Endodermal cell (in vitro differentiated cells): ENCODE results near the gene MAP3K2. TPM values are rescaled to one million over a fixed set of nuclear protein-coding genes. Genes with fewer than 3 reads are reported as not detected.

Experiments used
- DNase-seq: peaks from one replicate; pipeline ENCODE4 v3.0.0-alpha.2; 2017
- H3K27ac ChIP-seq: 2 replicates; pipeline ENCODE4 v1.5.1; 2013; ENCODE audit warnings: mild to moderate bottlenecking, low read depth, low read length, moderate library complexity
- H3K27me3 ChIP-seq: 2 replicates; pipeline ENCODE4 v1.6.1; 2013; ENCODE audit warnings: mild to moderate bottlenecking, low read length, moderate library complexity; ENCODE audit not compliant: insufficient read depth, control insufficient read depth, poor library complexity, severe bottlenecking
- H3K36me3 ChIP-seq: 2 replicates; pipeline ENCODE4 v1.7.0; 2013; ENCODE audit warnings: mild to moderate bottlenecking, low read length, moderate library complexity; ENCODE audit not compliant: control insufficient read depth, insufficient read depth
- H3K4me1 ChIP-seq: one replicate; pipeline ENCODE4 v1.7.0; 2013; ENCODE audit warnings: low read length; ENCODE audit not compliant: control insufficient read depth, insufficient read depth
- H3K4me3 ChIP-seq: 2 replicates; pipeline ENCODE4 v1.5.1; 2013; ENCODE audit warnings: mild to moderate bottlenecking, low read length, moderate library complexity
- H3K9ac ChIP-seq: 2 replicates; pipeline ENCODE4 v1.6.1; 2013; ENCODE audit warnings: mild to moderate bottlenecking, low read length, moderate library complexity; ENCODE audit not compliant: poor library complexity, severe bottlenecking; ENCODE audit errors: extremely low read depth
- H3K9me3 ChIP-seq: 2 replicates; pipeline ENCODE4 v1.6.1; 2013; ENCODE audit warnings: mild to moderate bottlenecking, low read length, moderate library complexity; ENCODE audit not compliant: control insufficient read depth
- H3K27ac Mint-ChIP-seq: 2 replicates; pipeline ENCODE4 v1.8.0; 2020; ENCODE audit warnings: mixed read lengths
- H3K27me3 Mint-ChIP-seq: 2 replicates; pipeline ENCODE4 v1.8.0; 2021; ENCODE audit warnings: mild to moderate bottlenecking, mixed read lengths; ENCODE audit not compliant: insufficient read depth
- H3K36me3 Mint-ChIP-seq: 2 replicates; pipeline ENCODE4 v1.8.0; 2020; ENCODE audit warnings: low read depth, mixed read lengths
- H3K4me1 Mint-ChIP-seq: 2 replicates; pipeline ENCODE4 v1.8.0; 2020; ENCODE audit warnings: mixed read lengths
- H3K4me3 Mint-ChIP-seq: 2 replicates; pipeline ENCODE4 v1.8.0; 2020; ENCODE audit warnings: mild to moderate bottlenecking, moderate library complexity, mixed read lengths
- H3K9me3 Mint-ChIP-seq: 2 replicates; pipeline ENCODE4 v1.8.0; 2020; ENCODE audit warnings: mild to moderate bottlenecking, mixed read lengths
- CTCF ChIP-seq: fragments of 200-600 bp; sonication (generic); conservative IDR thresholded peaks from 2 replicates; pipeline ENCODE4 v1.5.0; 2021; ENCODE audit warnings: antibody characterized with exemption, mild to moderate bottlenecking
- WGBS, 2 experiments: methylation state at CpG; one replicate each; pipeline versions ENCODE4 v1.1.5 to v1.1.7; 2013; ENCODE audit warnings: missing lambda C conversion rate in 2 of 2, mixed read lengths in 1 of 2; ENCODE audit not compliant: insufficient coverage in 1 of 2, insufficient read length in 1 of 2; 5-methylcytosine and 5-hydroxymethylcytosine counted together
- total RNA-seq, 2 donors: library from RNA; stranded (reverse); fragmentation: NEBNext Ultra II Directional in 1 of 2; extraction: Animal tissue kit (Norgen Biotek cat#: 25700) in 1 of 2; gene quantifications; 2 replicates in 1 of 2; 3 replicates in 1 of 2; pipeline ENCODE4 v1.2.1, GENCODE V29; 2021

The MAP3K2 gene
- total RNA-seq, 2 donors from 2014 or later = 27.9 to 31.6 TPM

DNA sequence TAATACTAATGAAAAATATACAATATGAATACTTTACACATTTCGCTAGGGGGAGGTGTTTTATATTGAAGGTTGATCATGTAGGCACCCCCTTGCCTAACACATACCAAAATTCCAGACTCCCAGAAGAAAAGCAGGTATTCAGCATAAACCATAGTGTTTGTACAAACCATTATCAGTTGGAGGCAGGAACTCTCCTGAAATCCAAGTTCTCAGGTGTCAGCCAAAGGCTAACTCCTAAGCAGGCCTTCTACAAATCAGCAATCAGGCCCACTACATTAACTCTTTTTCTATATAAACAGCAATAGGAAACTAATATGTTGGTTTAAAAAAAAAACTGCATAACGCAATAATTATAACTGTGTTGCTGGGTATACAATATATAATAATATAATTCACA is 44.5 kb downstream of the MAP3K2 start:
- H3K27me3 Mint-ChIP-seq = no peaks in the 10 kb centered on the region
- WGBS, 2 experiments = no CpG with 5 or more reads among the region's 2 CpGs
- no peak overlapping the region for H3K27ac Mint-ChIP-seq

GRCh38 chr2:127342101-127342500 is 45.7 kb downstream of the MAP3K2 start:
- H3K9ac ChIP-seq = no peak overlapping the region
- DNase-seq = no peak
- H3K4me1 Mint-ChIP-seq = no peaks in the 10 kb centered on the region
- no peak overlapping the region for H3K4me3 ChIP-seq
- H3K36me3 Mint-ChIP-seq = peaks cover 23% of the 10 kb centered on the region
- H3K27me3 Mint-ChIP-seq = no peaks in the 10 kb centered on the region
- no peak for TF ChIP-seq CTCF
- no peak overlapping the region for H3K27ac ChIP-seq
- H3K4me1 ChIP-seq = no peaks in the 10 kb centered on the region
- 98% methylated on average over 1 of the region's 1 CpG; no CpG with 5 or more reads in 1 of the 2 experiments for WGBS, 2 experiments
- peaks cover 35% of the 10 kb centered on the region for H3K36me3 ChIP-seq
- no peaks in the 10 kb centered on the region for H3K27me3 ChIP-seq
- no peak overlapping the region for H3K4me3 Mint-ChIP-seq
- H3K9me3 ChIP-seq = no peaks in the 10 kb centered on the region
- H3K27ac Mint-ChIP-seq = no peak overlapping the region
- no peaks in the 10 kb centered on the region for H3K9me3 Mint-ChIP-seq

More for the DNA sequence above, 44.5 kb downstream of the MAP3K2 start:
- no peaks in the 10 kb centered on the region for H3K9me3 Mint-ChIP-seq
- TF ChIP-seq CTCF = no peak
- no peak overlapping the region for H3K4me3 ChIP-seq
- H3K4me1 Mint-ChIP-seq = no peaks in the 10 kb centered on the region
- no peak overlapping the region for H3K4me3 Mint-ChIP-seq
- no peaks in the 10 kb centered on the region for H3K4me1 ChIP-seq
- no peak overlapping the region for H3K27ac ChIP-seq
- DNase-seq = no peak
- no peak overlapping the region for H3K9ac ChIP-seq
- H3K36me3 Mint-ChIP-seq = peaks cover 14% of the 10 kb centered on the region
- H3K9me3 ChIP-seq = no peaks in the 10 kb centered on the region
- H3K36me3 ChIP-seq = peaks cover 23% of the 10 kb centered on the region
- H3K27me3 ChIP-seq = no peaks in the 10 kb centered on the region

DNA sequence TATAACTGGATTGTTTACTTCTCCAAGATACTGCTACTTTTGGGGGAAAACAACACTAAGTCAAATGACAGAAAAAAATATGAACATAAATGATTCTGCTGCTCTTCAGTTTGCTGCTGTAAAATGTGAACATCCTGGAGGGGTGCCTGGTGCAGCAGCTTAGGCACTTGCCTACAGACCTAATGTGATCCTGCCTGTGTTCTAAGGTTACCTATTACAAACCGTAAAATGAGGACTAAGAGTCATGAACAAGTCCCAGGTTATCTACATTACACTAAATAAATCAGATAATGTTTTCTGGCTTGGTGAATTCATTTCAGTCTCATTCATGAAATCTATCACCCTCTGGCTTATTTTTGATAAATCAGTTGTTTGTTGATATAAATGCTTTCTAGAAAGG is 55.4 kb downstream of the MAP3K2 start:
- WGBS, 2 experiments = 100% methylated on average over 1 of the region's 1 CpG
- no peaks in the 10 kb centered on the region for H3K4me1 ChIP-seq
- Mint-ChIP-seq H3K4me3 (no peak overlapping the region), H3K27ac (no peak overlapping the region), H3K36me3 (peaks cover 17% of the 10 kb centered on the region), H3K27me3 (no peaks in the 10 kb centered on the region), H3K4me1 (no peaks in the 10 kb centered on the region), H3K9me3 (no peaks in the 10 kb centered on the region)
- no peaks in the 10 kb centered on the region for H3K9me3 ChIP-seq
- no peaks in the 10 kb centered on the region for H3K27me3 ChIP-seq
- DNase-seq = no peak
- H3K27ac ChIP-seq = no peak overlapping the region
- H3K4me3 ChIP-seq = no peak overlapping the region
- H3K36me3 ChIP-seq = peaks cover 37% of the 10 kb centered on the region
- no peak for TF ChIP-seq CTCF
- no peak overlapping the region for H3K9ac ChIP-seq
